ENCODE results near the gene INHBE.

The INHBE gene

GRCh38 chr12:57465030-57465746, 10.1 kb downstream of the INHBE start:
- Histone ChIP-seq H4K8ac (ENCODE audit: low read length) (no peak overlapping the region), H3K27me3 (ENCODE audit: control insufficient read depth in 1 of 2, insufficient read depth in 1 of 2, low read length in 2 of 2) (peaks cover 43 to 76% of the 10 kb centered on the region in 2 experiments), H2AK5ac (ENCODE audit: low read length, severe bottlenecking) (no peak overlapping the region), H3K23ac (ENCODE audit: low read length in 2 of 2) (no peak overlapping the region), H2BK15ac (ENCODE audit: low read depth, poor library complexity, severe bottlenecking) (no peak overlapping the region), H3K4me3 (ENCODE audit: insufficient read depth in 1 of 2, low read depth in 1 of 2, low read length in 2 of 2) (no peak overlapping the region), H3K27ac (ENCODE audit: low read length, poor library complexity, severe bottlenecking) (no peak overlapping the region), H2AFZ (ENCODE audit: low read depth, low read length) (no peak overlapping the region), H3K4ac (ENCODE audit: low read depth in 1 of 2, low read length in 2 of 2) (no peak overlapping the region), H2BK5ac (ENCODE audit: low read depth, low read length, poor library complexity, severe bottlenecking) (no peak overlapping the region), H3K4me1 (ENCODE audit: control insufficient read depth, insufficient read depth, low read depth, low read length) (peaks cover 10% of the 10 kb centered on the region), H3K79me1 (replicated peaks; ENCODE audit: low read length, poor library complexity, severe bottlenecking) (peaks cover 2% of the 10 kb centered on the region), H3K9ac (ENCODE audit: low read length) (no peak overlapping the region), H2BK12ac (ENCODE audit: low read length in 2 of 2) (no peak overlapping the region), H4K91ac (ENCODE audit: low read length) (no peak overlapping the region), H3K9me3 (ENCODE audit: control insufficient read depth, low read length) (no peaks in the 10 kb centered on the region), H3K14ac (ENCODE audit: low read length in 2 of 2) (no peak overlapping the region), H2BK120ac (ENCODE audit: low read depth, low read length) (no peak overlapping the region), H3K36me3 (ENCODE audit: control insufficient read depth in 1 of 2, insufficient read depth in 2 of 2, low read depth in 1 of 2, low read length in 2 of 2) (no peaks in the 10 kb centered on the region), H3K4me2 (ENCODE audit: low read length, poor library complexity, severe bottlenecking) (no peak overlapping the region), H3K18ac (ENCODE audit: low read depth in 1 of 2, low read length in 2 of 2) (no peak overlapping the region)
- WGBS: 92% methylated on average over 6 of the region's 6 CpGs
- no peak for DNase-seq

- Histone ChIP-seq H2BK120ac (ENCODE audit: low read depth, low read length) (no peak overlapping the region), H3K4ac (ENCODE audit: low read depth in 1 of 2, low read length in 2 of 2) (no peak overlapping the region), H2BK5ac (ENCODE audit: low read depth, low read length, poor library complexity, severe bottlenecking) (no peak overlapping the region), H3K4me3 (ENCODE audit: insufficient read depth in 1 of 2, low read depth in 1 of 2, low read length in 2 of 2) (no peak overlapping the region), H2BK15ac (ENCODE audit: low read depth, poor library complexity, severe bottlenecking) (no peak overlapping the region), H4K8ac (ENCODE audit: low read length) (no peak overlapping the region), H4K91ac (ENCODE audit: low read length) (no peak overlapping the region), H3K4me2 (ENCODE audit: low read length, poor library complexity, severe bottlenecking) (no peak overlapping the region), H3K27ac (ENCODE audit: low read length, poor library complexity, severe bottlenecking) (no peak overlapping the region), H2BK12ac (ENCODE audit: low read length in 2 of 2) (no peak overlapping the region), H3K36me3 (ENCODE audit: control insufficient read depth in 1 of 2, insufficient read depth in 2 of 2, low read depth in 1 of 2, low read length in 2 of 2) (no peaks in the 10 kb centered on the region), H3K9me3 (ENCODE audit: control insufficient read depth, low read length) (no peaks in the 10 kb centered on the region), H3K9ac (ENCODE audit: low read length) (no peak overlapping the region), H3K79me1 (replicated peaks; ENCODE audit: low read length, poor library complexity, severe bottlenecking) (peaks cover 2% of the 10 kb centered on the region), H2AK5ac (ENCODE audit: low read length, severe bottlenecking) (no peak overlapping the region), H3K18ac (ENCODE audit: low read depth in 1 of 2, low read length in 2 of 2) (no peak overlapping the region), H3K14ac (ENCODE audit: low read length in 2 of 2) (no peak overlapping the region), H3K23ac (ENCODE audit: low read length in 2 of 2) (peak overlapping the region in 1 of 2 experiments; percentile 60), H3K27me3 (ENCODE audit: control insufficient read depth in 1 of 2, insufficient read depth in 1 of 2, low read length in 2 of 2) (peaks cover 51 to 76% of the 10 kb centered on the region in 2 experiments), H2AFZ (ENCODE audit: low read depth, low read length) (peak overlapping the region; percentile 8), H3K4me1 (ENCODE audit: control insufficient read depth, insufficient read depth, low read depth, low read length) (peaks cover 3% of the 10 kb centered on the region)
- 90% methylated on average over 13 of the region's 14 CpGs for WGBS
- DNase-seq: no peak
Measured at GRCh38 chr12:57465747-57466505, 10.8 kb downstream of the INHBE start.

- Histone ChIP-seq H2BK120ac (ENCODE audit: low read depth, low read length) (no peak overlapping the region), H3K4me2 (ENCODE audit: low read length, poor library complexity, severe bottlenecking) (no peak overlapping the region), H3K23ac (ENCODE audit: low read length in 2 of 2) (no peak overlapping the region), H2BK15ac (ENCODE audit: low read depth, poor library complexity, severe bottlenecking) (no peak overlapping the region), H2AFZ (ENCODE audit: low read depth, low read length) (no peak overlapping the region), H3K27ac (ENCODE audit: low read length, poor library complexity, severe bottlenecking) (no peak overlapping the region), H3K4me3 (ENCODE audit: insufficient read depth in 1 of 2, low read depth in 1 of 2, low read length in 2 of 2) (no peak overlapping the region), H2AK5ac (ENCODE audit: low read length, severe bottlenecking) (no peak overlapping the region), H3K27me3 (ENCODE audit: control insufficient read depth in 1 of 2, insufficient read depth in 1 of 2, low read length in 2 of 2) (peaks cover 64 to 85% of the 10 kb centered on the region in 2 experiments), H3K14ac (ENCODE audit: low read length in 2 of 2) (no peak overlapping the region), H4K8ac (ENCODE audit: low read length) (no peak overlapping the region), H3K79me1 (replicated peaks; ENCODE audit: low read length, poor library complexity, severe bottlenecking) (no peaks in the 10 kb centered on the region), H2BK5ac (ENCODE audit: low read depth, low read length, poor library complexity, severe bottlenecking) (no peak overlapping the region), H3K36me3 (ENCODE audit: control insufficient read depth in 1 of 2, insufficient read depth in 2 of 2, low read depth in 1 of 2, low read length in 2 of 2) (no peaks in the 10 kb centered on the region), H2BK12ac (ENCODE audit: low read length in 2 of 2) (no peak overlapping the region), H3K4me1 (ENCODE audit: control insufficient read depth, insufficient read depth, low read depth, low read length) (no peaks in the 10 kb centered on the region), H3K4ac (ENCODE audit: low read depth in 1 of 2, low read length in 2 of 2) (no peak overlapping the region), H3K9ac (ENCODE audit: low read length) (no peak overlapping the region), H4K91ac (ENCODE audit: low read length) (no peak overlapping the region), H3K9me3 (ENCODE audit: control insufficient read depth, low read length) (no peaks in the 10 kb centered on the region), H3K18ac (ENCODE audit: low read depth in 1 of 2, low read length in 2 of 2) (no peak overlapping the region)
- WGBS: 86% methylated on average over 12 of the region's 12 CpGs
- no peak for DNase-seq
Measured at GRCh38 chr12:57467212-57467874, 12.2 kb downstream of the INHBE start.

GRCh38 chr12:57467915-57468314, 12.8 kb downstream of the INHBE start:
- Histone ChIP-seq H2AFZ (ENCODE audit: low read depth, low read length) (no peak overlapping the region), H3K79me1 (replicated peaks; ENCODE audit: low read length, poor library complexity, severe bottlenecking) (no peaks in the 10 kb centered on the region), H3K18ac (ENCODE audit: low read depth in 1 of 2, low read length in 2 of 2) (no peak overlapping the region), H3K9ac (ENCODE audit: low read length) (no peak overlapping the region), H3K4ac (ENCODE audit: low read depth in 1 of 2, low read length in 2 of 2) (no peak overlapping the region), H3K27ac (ENCODE audit: low read length, poor library complexity, severe bottlenecking) (no peak overlapping the region), H3K14ac (ENCODE audit: low read length in 2 of 2) (no peak overlapping the region), H2BK15ac (ENCODE audit: low read depth, poor library complexity, severe bottlenecking) (no peak overlapping the region), H4K91ac (ENCODE audit: low read length) (no peak overlapping the region), H3K36me3 (ENCODE audit: control insufficient read depth in 1 of 2, insufficient read depth in 2 of 2, low read depth in 1 of 2, low read length in 2 of 2) (no peaks in the 10 kb centered on the region), H3K4me3 (ENCODE audit: insufficient read depth in 1 of 2, low read depth in 1 of 2, low read length in 2 of 2) (no peak overlapping the region), H3K23ac (ENCODE audit: low read length in 2 of 2) (no peak overlapping the region), H2BK5ac (ENCODE audit: low read depth, low read length, poor library complexity, severe bottlenecking) (no peak overlapping the region), H2AK5ac (ENCODE audit: low read length, severe bottlenecking) (no peak overlapping the region), H2BK120ac (ENCODE audit: low read depth, low read length) (no peak overlapping the region), H3K27me3 (ENCODE audit: control insufficient read depth in 1 of 2, insufficient read depth in 1 of 2, low read length in 2 of 2) (peaks cover 70 to 91% of the 10 kb centered on the region in 2 experiments), H2BK12ac (ENCODE audit: low read length in 2 of 2) (no peak overlapping the region), H3K4me2 (ENCODE audit: low read length, poor library complexity, severe bottlenecking) (no peak overlapping the region), H3K4me1 (ENCODE audit: control insufficient read depth, insufficient read depth, low read depth, low read length) (no peaks in the 10 kb centered on the region), H3K9me3 (ENCODE audit: control insufficient read depth, low read length) (no peaks in the 10 kb centered on the region), H4K8ac (ENCODE audit: low read length) (no peak overlapping the region)
- WGBS: 86% methylated on average over 11 of the region's 11 CpGs
- no peak for DNase-seq

All from mesenchymal stem cell (in vitro differentiated cells and primary cell).